Central memory CD4-positive, alpha-beta T cell (primary cell): ENCODE measurements around the gene ADRB1.

Experiments used
- DNase-seq: peaks from one replicate; pipeline ENCODE4 v3.0.0; 2022
- total RNA-seq, 3 experiments: gene quantifications; one replicate each; lab custom pipeline; 2026; lab: John Stamatoyannopoulos, UW

The ADRB1 gene
- 0.04 to 0.19 (median 0.05) reads per million in 3 experiments for total RNA-seq

GRCh38 chr10:114043532-114044246 lies at the start of gene ADRB1:
TSS of gene ADRB1 (plus strand) at chr10:114043866. CDS start at chr10:114044133, 267 bp downstream.
- no peak for DNase-seq

- DNase-seq: no peak
These were observed 48.5 kb upstream of the ADRB1 start for GRCh38 chr10:113995201-113995600.

- no peak for DNase-seq
These were observed 46.2 kb upstream of the ADRB1 start for GRCh38 chr10:113997428-113997827.

- no peak for DNase-seq
These were observed 44.1 kb upstream of the ADRB1 start for GRCh38 chr10:113999531-113999930.

GRCh38 chr10:114000457-114001010 lies 43.1 kb upstream of the ADRB1 start:
- no peak for DNase-seq

- no peak for DNase-seq
These were observed 41.2 kb upstream of the ADRB1 start for GRCh38 chr10:114002422-114002821.

- DNase-seq: no peak
These were observed 40.3 kb upstream of the ADRB1 start for GRCh38 chr10:114003161-114003941.

GRCh38 chr10:114009281-114009996 lies 34.2 kb upstream of the ADRB1 start:
- DNase-seq: no peak

GRCh38 chr10:114010316-114010715 lies 33.4 kb upstream of the ADRB1 start:
- no peak for DNase-seq

- no peak for DNase-seq
These were observed 31.0 kb upstream of the ADRB1 start for GRCh38 chr10:114012650-114013049.

- no peak for DNase-seq
These were observed 28.0 kb upstream of the ADRB1 start for GRCh38 chr10:114015708-114016107.

- DNase-seq: no peak
These were observed 26.4 kb upstream of the ADRB1 start for GRCh38 chr10:114017271-114017670.

- DNase-seq: no peak
These were observed 25.8 kb upstream of the ADRB1 start for GRCh38 chr10:114017873-114018272.

- DNase-seq: no peak
These were observed 24.4 kb upstream of the ADRB1 start for GRCh38 chr10:114019226-114019625.

GRCh38 chr10:114021154-114021553 lies 22.5 kb upstream of the ADRB1 start:
- DNase-seq: no peak

- DNase-seq: no peak
These were observed 21.7 kb upstream of the ADRB1 start for GRCh38 chr10:114021717-114022680.

- DNase-seq: no peak
These were observed 20.7 kb upstream of the ADRB1 start for GRCh38 chr10:114022766-114023597.

GRCh38 chr10:114024876-114025610 lies 18.6 kb upstream of the ADRB1 start:
- no peak for DNase-seq

GRCh38 chr10:114025611-114026130 lies 18.0 kb upstream of the ADRB1 start:
- DNase-seq: no peak
